ENCODE results near the gene CALML6.

CALML6 gene

DNA sequence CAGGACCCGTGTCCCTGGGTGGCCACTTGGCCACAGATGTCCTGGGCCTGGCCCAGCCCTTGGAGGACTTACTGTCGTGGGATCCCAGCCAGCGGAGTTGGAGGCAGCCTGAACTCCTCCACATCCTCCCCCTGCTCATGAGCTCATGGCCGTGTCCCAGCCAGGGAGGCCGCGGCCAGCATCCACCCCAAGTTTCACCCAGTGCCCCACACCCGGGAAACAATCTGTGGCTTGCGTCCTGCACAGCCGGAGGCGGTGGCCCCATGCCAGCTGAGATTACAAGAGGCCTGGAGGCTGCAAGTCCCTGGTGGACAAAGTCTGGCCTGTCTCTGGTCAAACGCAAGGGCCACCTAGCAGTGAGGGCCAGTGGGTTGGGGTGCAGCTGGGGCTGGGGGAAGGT lies 31.5 kb downstream of the CALML6 start:
- TF ChIP-seq, protein P1, sequence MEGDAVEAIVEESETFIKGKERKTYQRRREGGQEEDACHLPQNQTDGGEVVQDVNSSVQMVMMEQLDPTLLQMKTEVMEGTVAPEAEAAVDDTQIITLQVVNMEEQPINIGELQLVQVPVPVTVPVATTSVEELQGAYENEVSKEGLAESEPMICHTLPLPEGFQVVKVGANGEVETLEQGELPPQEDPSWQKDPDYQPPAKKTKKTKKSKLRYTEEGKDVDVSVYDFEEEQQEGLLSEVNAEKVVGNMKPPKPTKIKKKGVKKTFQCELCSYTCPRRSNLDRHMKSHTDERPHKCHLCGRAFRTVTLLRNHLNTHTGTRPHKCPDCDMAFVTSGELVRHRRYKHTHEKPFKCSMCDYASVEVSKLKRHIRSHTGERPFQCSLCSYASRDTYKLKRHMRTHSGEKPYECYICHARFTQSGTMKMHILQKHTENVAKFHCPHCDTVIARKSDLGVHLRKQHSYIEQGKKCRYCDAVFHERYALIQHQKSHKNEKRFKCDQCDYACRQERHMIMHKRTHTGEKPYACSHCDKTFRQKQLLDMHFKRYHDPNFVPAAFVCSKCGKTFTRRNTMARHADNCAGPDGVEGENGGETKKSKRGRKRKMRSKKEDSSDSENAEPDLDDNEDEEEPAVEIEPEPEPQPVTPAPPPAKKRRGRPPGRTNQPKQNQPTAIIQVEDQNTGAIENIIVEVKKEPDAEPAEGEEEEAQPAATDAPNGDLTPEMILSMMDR (conservative IDR thresholded peaks at IDR 0.05), result no peak
- TF ChIP-seq ZFX (IDR thresholded peaks at IDR 0.05), result no peak
- H3K27ac ChIP-seq, result no peak overlapping the region

DNA sequence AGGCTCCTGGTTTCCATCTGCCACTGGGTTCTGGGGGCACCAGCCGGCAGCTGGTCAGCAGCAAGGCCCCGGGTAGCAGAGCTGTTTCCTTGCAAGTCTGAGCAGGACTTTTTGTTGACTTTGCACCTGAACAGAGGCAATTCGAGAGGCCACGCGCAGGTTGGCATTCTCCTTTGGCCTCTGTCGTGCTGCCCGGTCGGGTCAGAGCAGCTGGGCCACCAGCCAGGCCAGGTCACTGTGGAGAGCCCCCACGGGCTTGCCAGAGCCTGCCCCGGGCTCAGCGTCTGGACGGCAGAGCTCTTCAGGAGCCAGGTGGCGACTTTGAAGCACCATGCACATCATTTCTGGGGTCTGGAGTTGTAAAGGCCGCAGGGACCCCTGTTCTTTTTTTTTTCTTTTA lies 32.4 kb downstream of the CALML6 start:
- TF ChIP-seq ZFX (IDR thresholded peaks at IDR 0.05), result no peak
- TF ChIP-seq, protein P1 (conservative IDR thresholded peaks at IDR 0.05), result no peak
- no peak overlapping the region for H3K27ac ChIP-seq

DNA sequence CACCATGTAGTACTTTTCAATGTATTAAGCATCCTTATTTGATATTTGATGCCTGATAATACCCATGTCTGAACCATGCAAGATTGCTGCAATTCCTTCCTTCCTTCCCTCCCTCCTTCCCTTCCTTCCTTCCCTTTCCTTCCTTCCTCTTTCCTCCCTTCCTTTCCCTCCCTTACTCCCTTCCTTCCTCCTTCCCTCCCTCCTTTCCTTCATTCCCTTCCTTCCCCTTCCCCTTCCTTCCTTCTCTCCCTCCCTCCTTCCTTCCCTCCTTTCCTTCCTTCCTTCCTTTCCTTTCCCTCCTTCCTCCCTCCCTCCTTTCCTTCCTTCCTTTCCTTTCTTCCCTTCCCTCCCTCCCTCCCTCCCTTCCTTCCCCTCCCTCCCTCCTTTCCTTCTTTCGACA lies 33.7 kb downstream of the CALML6 start:
- TF ChIP-seq, protein P1 (conservative IDR thresholded peaks at IDR 0.05), result no peak
- no peak for TF ChIP-seq ZFX (IDR thresholded peaks at IDR 0.05)
- no peak overlapping the region for H3K27ac ChIP-seq

DNA sequence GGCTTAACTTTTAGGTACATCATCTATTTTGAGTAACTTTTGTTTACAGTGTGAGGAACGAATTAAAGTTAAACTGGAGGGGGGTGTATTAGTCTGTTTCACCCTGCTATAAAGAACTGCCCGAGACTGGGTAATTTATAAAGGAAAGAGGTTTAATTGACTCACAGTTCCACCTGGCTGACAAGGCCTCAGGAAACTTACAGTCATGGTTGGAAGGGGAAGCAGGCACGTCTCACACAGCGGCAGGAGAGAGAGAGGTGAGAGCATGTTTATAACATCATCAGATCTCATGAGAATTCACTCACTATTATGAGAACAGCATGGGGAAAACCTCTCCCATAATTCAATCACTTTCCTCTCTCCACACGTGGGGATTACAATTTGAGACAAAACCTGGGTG lies 35.9 kb downstream of the CALML6 start:
- TF ChIP-seq, protein P1 (conservative IDR thresholded peaks at IDR 0.05), result no peak
- TF ChIP-seq ZFX (IDR thresholded peaks at IDR 0.05), result no peak
- H3K27ac ChIP-seq, result no peak overlapping the region

DNA sequence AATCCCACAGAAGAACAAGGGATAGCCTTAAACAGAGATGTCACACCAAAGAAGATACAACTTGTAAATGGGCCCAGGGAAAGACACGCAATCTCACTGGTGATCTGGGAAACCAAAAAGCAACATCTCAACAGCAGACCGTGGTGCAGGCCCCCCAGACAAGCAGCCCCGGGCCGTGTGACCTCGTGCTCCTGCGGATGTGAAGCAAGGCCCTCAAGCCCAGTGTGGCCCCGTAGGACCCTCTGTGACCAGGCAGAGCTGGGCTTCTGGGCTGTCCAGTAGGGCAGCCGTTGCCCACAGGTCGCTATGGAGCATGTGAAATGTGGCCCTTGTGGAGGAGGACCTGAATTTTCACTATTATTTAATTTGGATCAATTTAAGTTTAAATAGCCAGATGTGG lies 39.0 kb downstream of the CALML6 start:
- TF ChIP-seq, protein P1 (conservative IDR thresholded peaks at IDR 0.05), result no peak
- TF ChIP-seq ZFX (IDR thresholded peaks at IDR 0.05), result no peak
- H3K27ac ChIP-seq, result no peak overlapping the region

DNA sequence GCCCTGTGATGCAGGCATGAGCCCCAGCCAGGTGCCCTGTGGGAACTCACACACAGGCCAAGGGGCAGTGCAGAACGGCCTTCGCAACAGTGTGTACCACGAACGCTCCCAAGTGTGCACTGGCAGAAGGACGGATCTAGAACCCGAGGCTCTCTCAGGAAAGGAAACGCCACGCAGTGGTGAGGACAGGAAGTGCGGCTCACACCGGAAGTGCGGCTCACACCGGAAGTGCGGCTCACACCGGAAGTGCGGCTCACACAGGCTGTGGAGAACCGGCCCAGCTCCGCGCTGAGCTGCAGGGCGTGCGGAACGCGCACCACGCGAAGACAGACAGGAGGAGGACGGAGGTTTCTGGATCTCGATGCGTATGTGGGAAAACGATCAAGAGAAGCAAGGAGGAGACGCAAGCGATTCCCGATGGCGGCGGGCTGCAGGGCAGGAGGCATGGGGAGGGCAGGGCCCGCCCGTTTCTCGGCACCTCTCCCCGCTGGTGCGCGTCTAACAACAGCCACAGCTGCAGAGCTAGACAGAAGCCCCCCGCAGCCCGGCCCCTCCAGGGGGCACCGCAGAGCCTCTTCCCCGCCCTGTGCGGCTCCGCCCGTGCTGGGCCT lies 39.9 kb downstream of the CALML6 start:
- TF ChIP-seq ZFX (IDR thresholded peaks at IDR 0.05), result no peak
- TF ChIP-seq, protein P1 (conservative IDR thresholded peaks at IDR 0.05), result no peak; the same call in 1 of the 2 replicates
- no peak overlapping the region for H3K27ac ChIP-seq

DNA sequence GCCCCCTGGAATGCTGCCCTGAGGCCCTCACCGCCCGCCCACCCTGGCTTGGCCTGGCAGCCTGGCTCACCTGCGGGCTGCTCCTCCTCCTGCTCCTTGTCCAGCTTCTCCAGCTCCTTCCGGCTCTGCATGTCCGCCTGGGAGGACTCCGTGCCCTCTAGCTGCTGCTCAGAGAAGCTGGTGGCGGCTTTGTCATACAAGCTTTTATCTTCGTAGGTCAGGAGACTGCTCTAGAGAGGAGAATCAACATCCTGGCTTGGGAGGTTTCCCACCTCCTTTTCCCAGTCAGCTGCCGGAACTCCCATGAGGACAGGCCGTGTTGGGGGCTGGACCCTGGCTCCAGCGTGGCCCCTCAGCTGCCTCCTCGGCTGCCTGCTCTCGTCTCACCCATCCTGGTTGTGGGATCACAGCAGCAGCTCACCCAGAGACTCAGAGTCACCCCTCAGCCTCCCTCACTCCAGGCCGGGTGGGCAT lies 40.6 kb downstream of the CALML6 start:
- TF ChIP-seq, protein P1 (conservative IDR thresholded peaks at IDR 0.05), result no peak
- no peak for TF ChIP-seq ZFX (IDR thresholded peaks at IDR 0.05)
- no peak overlapping the region for H3K27ac ChIP-seq
